Anterior cingulate cortex (tissue), 58 donors: ENCODE measurements around the gene TRMT2A.

Source experiments
- DNase-seq, 58 donors: peaks; one replicate each; lab custom pipeline; 2025; lab: John Stamatoyannopoulos, UW

TRMT2A gene

GRCh38 chr22:20123366-20124082, 6.5 kb upstream of the TRMT2A start:
- DNase-seq, result no peak

GRCh38 chr22:20121856-20122415, 4.9 kb upstream of the TRMT2A start:
- DNase-seq, result no peak

- DNase-seq, result no peak
These were observed 1.4 kb upstream of the TRMT2A start for GRCh38 chr22:20118300-20119020.

GRCh38 chr22:20117633-20118299, 740 bp upstream of the TRMT2A start:
- peak in 1 of 58 donors; percentile 62 for DNase-seq

GRCh38 chr22:20116376-20116950, 563 bp downstream of the TRMT2A start:
- DNase-seq, result no peak

- no peak for DNase-seq
These were observed 1.2 kb downstream of the TRMT2A start, which contains the start of gene RANBP1 for GRCh38 chr22:20115691-20116375. RANBP1 (plus strand) TSS chr22:20116104; CDS start chr22:20116185, 81 bp downstream.

GRCh38 chr22:20114506-20115475, 2.2 kb downstream of the TRMT2A start:
- no peak for DNase-seq

GRCh38 chr22:20113551-20114310, 3.3 kb downstream of the TRMT2A start:
- DNase-seq, result no peak

- DNase-seq, result no peak
These were observed 4.2 kb downstream of the TRMT2A start for GRCh38 chr22:20112623-20113511.

- peak in 11 of 58 donors; percentile 28 to 67 (median 45) for DNase-seq
These were observed 5.1 kb downstream of the TRMT2A start for GRCh38 chr22:20111689-20112622.

GRCh38 chr22:20111045-20111688, 5.9 kb downstream of the TRMT2A start:
- DNase-seq, result no peak

- DNase-seq, result no peak
These were observed 6.6 kb downstream of the TRMT2A start for GRCh38 chr22:20110359-20110985.

- no peak for DNase-seq
These were observed 7.3 kb downstream of the TRMT2A start for GRCh38 chr22:20109411-20110358.

- no peak for DNase-seq
These were observed 8.2 kb downstream of the TRMT2A start for GRCh38 chr22:20108757-20109230.
